NCI-H2107 (cell line): ENCODE data around the gene NUDT1.

ENCODE experiments used
- DNase-seq: peaks from one replicate; lab custom pipeline; 2025; lab: John Stamatoyannopoulos, UW

Gene NUDT1

DNA sequence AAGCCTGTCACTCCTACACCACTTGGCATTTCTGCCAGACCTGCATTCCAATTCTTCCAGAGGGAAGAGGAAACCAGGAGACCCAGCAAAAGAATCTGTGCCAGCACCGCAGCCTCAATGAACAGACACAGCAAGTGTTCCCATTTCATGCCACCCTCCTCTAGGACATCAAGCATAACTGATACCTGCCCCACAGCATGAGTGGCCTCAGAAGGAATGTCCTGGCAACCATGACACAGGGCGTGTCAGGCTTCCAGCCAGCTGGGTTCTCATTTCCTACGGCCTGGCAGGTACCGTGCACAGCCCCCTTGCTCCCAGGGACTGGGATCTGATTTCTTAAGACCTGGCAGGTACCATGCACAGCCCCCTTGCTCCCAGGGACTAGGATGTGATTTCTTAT lies 17.1 kb upstream of the NUDT1 start:
- no peak for DNase-seq

DNA sequence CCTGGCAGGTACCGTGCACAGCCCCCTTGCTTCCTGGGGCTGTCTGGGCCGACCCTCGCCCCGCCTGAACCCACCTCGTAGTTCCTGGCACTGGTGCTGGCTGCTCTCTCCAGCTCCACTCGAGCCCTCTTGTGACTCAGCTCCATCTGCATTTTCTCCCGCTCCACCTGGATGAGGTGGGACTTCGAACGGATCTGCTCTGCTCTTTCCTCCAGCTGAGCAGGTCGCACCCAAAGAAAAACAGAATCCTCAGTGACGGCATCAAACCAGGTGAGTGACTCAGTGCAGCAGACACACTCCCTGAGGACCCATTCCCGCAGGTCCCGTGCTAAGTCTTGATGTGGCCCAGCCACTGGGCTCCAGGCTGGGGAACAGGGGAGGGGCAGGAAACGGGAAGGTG lies 16.7 kb upstream of the NUDT1 start:
- no peak for DNase-seq

DNA sequence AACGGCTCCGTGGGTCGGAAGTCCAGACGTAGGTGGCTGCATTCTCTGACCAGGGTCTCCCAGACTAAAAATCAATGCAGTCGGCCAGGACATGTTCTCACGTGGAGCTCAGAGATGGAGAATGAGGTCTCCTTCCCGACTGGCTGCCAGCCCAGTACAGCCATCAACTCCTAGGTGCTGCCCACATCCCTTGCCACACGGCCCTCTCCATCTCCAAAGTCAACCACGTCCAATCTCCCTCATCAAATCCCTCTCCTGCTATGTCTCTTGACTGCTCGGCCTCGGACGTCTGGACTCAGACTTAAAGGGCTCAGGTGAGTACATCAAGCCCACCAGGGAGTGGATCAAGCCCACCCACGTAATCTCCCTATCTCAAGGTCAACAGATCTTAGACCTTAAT lies 16.2 kb upstream of the NUDT1 start:
- DNase-seq, result no peak

- DNase-seq, result no peak
Measured at GRCh38 chr7:2227699-2228098, 14.3 kb upstream of the NUDT1 start.

DNA sequence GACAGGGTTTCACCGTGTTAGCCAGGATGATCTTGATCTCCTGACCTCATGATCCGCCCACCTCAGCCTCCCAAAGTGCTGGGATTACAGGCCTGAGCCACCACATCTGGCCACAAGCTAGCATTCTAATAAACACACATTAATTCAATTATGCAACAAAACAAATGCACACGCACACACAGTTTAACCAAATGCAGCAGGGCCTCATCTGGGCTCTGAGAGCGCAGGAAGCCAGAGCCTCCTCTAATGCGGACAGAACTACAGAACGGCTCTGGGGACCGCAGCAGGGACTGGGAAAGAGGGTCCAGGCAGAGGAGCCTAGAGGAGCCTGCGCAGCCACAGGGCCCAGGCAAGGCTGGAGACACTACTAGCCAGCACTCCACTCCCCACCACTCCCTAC lies 13.1 kb upstream of the NUDT1 start:
- DNase-seq, result no peak

DNA sequence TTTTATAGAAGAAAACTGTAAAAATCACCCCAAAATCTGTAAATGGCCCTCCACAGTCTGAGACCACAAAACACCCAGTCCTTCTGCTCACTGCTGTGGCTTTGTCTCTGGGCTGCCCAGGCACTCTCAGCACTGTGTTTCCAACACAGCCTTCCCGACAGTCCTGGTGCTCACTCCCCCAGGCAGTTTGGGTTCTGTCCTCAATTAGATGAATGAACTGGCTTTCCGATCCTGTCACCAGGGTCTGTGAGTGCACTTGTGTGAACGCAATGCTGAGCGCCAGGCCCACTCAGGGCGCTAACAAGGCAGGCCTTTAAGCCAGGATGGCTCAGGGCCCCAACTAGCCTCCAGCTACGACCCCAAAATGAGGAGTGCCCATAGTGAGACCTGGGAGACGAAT lies 12.6 kb upstream of the NUDT1 start:
- DNase-seq, result no peak

DNA sequence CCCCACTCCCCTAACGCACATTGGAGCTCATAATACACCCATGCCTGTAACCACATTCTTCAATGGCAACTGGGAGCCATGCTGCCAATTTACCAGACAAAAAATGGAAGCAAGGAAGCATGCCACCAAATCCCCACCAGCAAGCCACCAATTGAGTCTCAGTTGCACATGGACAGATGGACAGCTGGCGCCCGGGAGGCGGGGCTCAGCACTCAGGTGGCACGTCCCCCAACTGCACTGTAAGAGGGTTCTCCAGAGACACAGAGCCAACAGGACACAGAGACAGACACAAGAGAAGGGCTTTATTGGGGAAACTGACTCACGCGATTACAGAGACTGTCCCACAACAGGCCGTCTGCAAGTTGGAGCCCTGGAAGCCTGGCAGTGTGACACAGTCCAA lies 11.8 kb upstream of the NUDT1 start:
- no peak for DNase-seq

DNA sequence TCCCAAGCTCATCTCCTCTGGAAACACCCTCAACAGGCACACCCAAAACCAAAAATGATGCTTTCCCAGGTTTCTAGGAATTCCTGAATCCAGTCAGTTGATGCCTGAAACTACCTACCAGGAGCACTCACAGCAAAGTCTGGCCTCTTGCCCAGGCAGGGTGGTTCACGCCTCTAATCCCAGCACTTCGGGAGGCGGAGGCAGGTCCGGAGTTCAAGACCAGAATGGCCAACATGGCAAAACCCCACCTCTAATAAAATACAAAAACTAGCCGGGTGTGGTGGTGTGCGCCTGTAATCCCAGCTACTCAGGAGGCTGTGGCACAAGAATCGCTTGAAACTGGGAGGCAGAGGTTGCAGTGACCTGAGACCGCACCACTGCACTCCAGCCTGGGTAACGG lies 11.1 kb upstream of the NUDT1 start:
- DNase-seq, result no peak

GRCh38 chr7:2231992-2232765 lies 9.8 kb upstream of the NUDT1 start:
- DNase-seq, result no peak

- peak; percentile 93 for DNase-seq
Measured at GRCh38 chr7:2232766-2233520, 9.1 kb upstream of the NUDT1 start, which contains the start of gene MAD1L1. MAD1L1 (minus strand) TSS chr7:2232945; CDS start chr7:2230133, 2,812 bp downstream.

GRCh38 chr7:2233926-2234325 lies 8.1 kb upstream of the NUDT1 start:
- DNase-seq, result no peak

GRCh38 chr7:2237109-2237602 lies 4.9 kb upstream of the NUDT1 start:
- peak; percentile 22 for DNase-seq

GRCh38 chr7:2239242-2239641 lies 2.8 kb upstream of the NUDT1 start:
- DNase-seq, result no peak

DNA sequence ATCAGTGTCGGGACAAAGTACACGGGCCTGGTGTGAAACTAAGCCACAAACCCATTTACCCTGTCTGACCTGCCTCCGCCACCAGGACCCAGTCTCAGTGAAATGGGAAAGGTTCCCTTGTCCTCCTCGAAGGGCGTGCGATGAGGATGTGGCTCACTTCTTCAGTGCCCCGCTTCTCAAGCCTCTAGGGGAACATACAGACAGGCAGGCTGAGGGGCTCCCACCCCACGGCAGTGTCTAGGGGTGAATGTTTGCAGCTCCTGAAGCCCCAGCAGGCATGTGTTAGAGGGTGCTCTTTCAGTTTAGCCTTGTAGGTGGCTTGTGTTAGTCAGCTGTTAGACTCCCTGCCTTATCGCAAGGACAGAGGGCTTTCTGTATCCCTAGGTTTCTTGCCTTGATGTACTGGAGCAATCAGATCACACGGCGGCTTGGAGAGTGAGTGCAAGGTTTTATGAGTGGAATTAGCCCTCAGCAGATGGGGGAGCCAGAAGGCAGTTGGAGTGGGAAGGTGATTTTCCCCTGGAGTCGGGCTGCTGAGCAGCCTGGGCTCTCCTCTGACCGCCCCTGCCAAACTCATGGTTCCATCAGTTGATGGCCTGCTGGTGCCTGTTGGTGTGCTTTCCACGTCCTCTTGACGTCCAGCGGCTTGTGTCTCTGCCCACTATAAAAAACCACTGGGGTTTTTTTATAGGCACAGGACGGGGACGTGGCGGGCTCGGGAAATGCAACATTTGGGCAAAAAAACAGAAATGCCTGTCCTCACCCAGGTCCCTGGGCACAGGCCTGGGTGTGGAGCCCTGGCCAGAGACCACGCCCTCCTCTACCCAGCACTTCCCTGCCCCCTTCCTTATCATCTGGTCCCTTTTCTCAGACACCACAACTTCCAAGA lies 759 bp downstream of the NUDT1 start:
- DNase-seq, result no peak

GRCh38 chr7:2243458-2243857 lies 1.4 kb downstream of the NUDT1 start:
- no peak for DNase-seq

DNA sequence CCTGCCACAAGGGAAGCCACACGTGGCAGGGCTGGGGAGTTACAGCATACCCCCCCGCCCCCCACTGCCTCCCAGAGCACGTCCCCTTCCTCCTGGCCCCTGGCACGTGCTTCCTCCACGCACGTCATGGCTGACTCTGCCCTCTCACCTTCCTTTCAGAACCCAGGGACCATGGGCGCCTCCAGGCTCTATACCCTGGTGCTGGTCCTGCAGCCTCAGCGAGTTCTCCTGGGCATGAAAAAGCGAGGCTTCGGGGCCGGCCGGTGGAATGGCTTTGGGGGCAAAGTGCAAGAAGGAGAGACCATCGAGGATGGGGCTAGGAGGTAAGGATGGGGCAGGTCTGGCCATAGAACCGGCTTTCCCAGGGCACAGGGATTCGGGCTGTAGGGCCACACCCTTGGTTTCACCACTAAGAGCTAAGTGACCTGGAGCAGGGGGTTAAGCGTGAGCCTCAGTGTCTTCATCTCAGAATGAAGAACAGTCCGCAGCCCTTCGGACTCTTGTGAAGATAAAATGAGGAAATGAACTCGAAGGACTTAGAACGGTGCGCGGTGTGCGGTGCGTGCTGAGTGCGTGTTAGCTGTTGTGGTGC lies 2.5 kb downstream of the NUDT1 start:
- DNase-seq, result no peak

GRCh38 chr7:2245883-2246675 lies 4.1 kb downstream of the NUDT1 start:
- DNase-seq, result no peak

GRCh38 chr7:2247141-2247995 lies 5.3 kb downstream of the NUDT1 start:
- DNase-seq, result no peak

GRCh38 chr7:2248984-2249694 lies 7.1 kb downstream of the NUDT1 start:
- DNase-seq, result no peak
